Measurements from ENCODE around the gene GAS6.

DNA sequence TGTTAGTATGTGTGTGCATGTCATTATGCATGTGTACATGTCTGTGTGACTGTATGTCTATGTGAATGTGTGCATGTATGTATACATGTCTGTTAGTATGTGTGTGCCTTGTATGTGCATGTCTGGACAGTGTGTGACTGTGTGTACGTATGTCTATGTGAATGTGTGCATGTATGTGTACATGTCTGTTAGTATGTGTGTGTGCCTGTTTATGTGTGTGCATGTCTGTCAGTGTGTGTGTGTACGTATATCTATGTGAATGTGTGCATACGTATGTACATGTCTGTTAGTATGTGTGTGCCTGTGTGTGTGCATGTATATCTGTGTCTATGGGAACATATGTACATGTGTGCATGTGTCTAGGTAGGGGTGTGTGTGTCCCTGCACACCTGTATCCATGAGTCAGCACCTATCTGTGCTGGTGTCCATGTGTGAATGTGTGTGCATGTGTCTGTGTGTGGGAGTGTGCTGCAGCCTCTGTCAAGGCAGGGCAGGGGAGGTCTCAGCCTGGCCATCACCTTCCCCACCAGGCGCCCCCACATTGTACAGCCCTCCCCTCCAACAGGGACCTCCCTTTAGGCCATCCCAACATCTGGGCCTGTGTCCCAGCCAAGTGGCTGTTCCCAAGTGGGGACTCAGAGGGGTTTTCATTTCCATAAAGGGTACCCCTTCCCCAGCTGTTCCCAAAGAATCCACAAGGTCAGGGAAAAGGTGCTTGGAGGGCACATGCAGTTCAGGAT is 4.4 kb downstream of the GAS6 start:
- TF ChIP-seq, protein P1, sequence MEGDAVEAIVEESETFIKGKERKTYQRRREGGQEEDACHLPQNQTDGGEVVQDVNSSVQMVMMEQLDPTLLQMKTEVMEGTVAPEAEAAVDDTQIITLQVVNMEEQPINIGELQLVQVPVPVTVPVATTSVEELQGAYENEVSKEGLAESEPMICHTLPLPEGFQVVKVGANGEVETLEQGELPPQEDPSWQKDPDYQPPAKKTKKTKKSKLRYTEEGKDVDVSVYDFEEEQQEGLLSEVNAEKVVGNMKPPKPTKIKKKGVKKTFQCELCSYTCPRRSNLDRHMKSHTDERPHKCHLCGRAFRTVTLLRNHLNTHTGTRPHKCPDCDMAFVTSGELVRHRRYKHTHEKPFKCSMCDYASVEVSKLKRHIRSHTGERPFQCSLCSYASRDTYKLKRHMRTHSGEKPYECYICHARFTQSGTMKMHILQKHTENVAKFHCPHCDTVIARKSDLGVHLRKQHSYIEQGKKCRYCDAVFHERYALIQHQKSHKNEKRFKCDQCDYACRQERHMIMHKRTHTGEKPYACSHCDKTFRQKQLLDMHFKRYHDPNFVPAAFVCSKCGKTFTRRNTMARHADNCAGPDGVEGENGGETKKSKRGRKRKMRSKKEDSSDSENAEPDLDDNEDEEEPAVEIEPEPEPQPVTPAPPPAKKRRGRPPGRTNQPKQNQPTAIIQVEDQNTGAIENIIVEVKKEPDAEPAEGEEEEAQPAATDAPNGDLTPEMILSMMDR (IDR thresholded peaks at IDR 0.05), result no peak
- TF ChIP-seq POLR2A (IDR thresholded peaks at IDR 0.05), result no peak
